ENCODE measurements around the gene HACD4. TPM values are rescaled to one million over a fixed set of nuclear protein-coding genes. Genes with fewer than 3 reads are reported as not detected.
A peak's percentile ranks its signal among the peaks of the same experiment; 100 is the strongest.

HACD4 gene, protein sequence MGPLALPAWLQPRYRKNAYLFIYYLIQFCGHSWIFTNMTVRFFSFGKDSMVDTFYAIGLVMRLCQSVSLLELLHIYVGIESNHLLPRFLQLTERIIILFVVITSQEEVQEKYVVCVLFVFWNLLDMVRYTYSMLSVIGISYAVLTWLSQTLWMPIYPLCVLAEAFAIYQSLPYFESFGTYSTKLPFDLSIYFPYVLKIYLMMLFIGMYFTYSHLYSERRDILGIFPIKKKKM
- polyA plus RNA-seq (2013, experiment 1 of 2; ENCODE audit: insufficient read length) = 1.3 TPM
- polyA plus RNA-seq (2013, experiment 2 of 2; ENCODE audit: insufficient read length) = 3.2 TPM

DNA sequence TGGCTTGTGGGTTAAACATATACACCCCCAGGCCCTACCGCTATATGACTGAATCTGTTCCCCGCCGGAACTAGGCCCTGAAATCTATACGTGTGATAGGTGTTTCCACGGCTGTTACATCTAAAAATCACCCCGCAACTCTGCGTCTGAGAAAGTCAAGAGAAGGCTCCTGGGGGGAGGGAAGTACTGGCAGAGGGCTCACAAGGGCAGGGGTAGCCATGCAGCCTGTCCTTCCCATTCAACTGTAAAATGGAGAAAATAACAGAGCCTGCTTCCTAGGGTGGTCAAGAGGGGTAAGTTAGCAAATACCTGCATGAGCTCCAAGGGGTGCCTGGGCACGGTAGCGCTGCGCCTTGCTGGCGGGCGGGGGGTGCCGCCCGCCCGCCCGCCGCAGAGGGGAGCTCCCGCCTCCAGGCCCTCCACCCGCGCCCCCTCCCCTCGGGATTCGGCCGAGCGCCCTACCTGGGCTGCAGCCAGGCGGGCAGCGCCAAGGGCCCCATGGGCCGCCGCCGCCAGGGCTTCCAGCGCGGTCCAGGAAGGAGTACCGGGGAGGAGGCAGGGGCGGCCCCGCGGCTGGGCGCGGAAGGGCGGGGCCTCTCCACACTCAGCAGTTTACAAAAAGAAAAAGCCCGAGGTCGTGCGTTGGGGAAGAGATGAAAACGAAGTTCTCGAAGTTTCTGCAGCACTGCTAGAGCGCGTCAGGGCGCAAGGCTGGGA, at the start of gene HACD4:
HACD4 (minus strand) TSS at position 550 of the 717 bp plus-strand sequence; CDS start at position 500, 50 bp downstream.
- DNase-seq = peak; percentile 43

DNA sequence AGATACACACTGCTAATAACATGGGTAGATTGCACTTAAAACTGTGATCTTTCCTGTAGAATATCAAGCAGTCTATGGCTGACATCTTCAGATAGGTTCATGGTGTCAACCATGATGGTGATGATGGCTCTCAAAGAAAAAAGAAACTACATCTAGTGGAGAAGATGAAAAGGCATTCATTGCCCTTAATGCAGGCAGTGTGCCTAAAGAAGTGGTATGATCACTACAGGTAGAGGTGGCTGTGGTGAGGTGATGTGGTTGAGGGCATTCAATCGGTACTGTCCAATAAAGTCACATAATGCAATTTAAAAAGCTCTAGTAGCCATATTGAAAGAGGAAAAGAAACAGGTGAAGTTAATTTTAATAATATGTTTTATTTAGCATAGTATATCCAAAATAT, 49.4 kb upstream of the HACD4 start:
- no peak for DNase-seq

DNA sequence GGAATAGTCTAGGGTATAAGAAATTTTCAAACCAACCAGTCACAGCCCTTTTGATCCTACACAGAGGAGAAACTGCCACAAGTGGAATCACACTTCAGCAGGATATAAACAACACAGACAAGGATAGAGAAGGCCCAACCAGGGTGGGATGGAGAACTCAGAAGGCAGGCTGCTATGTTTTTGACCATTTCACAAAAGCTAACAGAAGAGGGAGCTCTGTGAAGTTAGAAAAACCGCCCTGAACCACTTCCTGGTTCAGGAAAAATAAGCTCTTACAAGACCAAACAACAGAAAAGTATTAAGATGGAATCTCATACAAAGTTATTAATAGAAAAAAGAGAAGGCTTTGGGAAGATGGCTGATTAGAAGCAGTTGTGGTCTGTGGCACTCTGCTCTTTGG, 47.3 kb upstream of the HACD4 start:
- no peak for DNase-seq

DNA sequence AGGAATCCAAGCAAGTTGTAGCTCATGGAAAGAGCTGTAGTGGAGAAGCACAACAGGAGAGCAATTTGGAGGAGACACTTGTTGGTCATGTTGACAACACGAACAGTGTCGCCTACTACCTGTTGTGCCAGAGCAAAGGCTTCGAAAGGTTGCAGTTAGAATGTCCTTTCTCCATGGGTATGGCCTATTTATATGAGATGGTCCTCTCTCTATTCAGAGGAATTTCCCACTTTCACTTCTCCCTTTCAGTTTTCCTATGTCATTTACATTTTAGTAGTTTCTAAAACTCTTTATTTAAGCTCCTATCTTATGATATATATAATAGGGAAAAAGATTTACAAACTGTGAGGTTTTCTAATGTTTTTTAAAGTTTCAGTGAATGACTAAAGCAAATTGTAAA, 46.3 kb upstream of the HACD4 start, which contains the start of gene IFNB1:
IFNB1 (minus strand) TSS at position 162 of the 400 bp plus-strand sequence; CDS start at position 89, 73 bp downstream.
- no peak for DNase-seq

DNA sequence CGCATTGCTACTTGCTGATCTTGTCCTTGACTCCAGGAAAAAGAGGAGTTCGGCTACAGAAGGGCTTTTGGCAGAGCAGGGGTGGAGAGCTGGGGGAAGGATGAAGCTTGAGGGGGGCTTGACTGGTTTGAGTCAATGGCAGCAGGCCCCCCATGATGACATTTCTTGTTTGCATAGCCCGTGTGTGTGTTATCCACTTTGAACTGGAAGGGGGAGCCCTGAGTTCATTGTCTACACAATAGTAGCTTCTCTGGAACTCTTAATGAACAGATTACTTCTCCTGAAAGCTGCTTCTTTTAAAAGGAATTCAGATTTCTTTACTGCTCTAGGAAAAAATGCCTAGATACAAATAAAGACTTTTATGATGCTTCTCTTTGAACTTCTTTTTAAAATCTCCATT, 44.0 kb upstream of the HACD4 start:
- no peak for DNase-seq

DNA sequence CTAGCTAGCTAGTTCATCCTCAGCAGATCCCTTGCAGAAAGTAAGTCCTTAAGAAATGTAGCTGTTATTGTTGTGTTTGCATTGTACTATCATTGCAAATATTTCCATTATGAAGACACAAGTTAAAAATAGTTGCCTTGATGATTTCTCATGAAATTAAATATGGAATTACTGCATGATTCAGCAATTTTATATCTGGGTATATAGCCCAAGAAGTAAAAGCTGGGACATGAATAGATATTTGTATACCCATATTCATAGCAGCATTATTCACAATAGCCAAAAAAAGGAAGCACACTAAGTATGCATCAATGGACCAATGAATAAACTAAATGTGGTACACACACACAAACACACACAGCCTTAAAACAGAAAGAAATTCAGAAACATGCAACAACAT, 39.5 kb upstream of the HACD4 start:
- DNase-seq = peak; percentile 11

DNA sequence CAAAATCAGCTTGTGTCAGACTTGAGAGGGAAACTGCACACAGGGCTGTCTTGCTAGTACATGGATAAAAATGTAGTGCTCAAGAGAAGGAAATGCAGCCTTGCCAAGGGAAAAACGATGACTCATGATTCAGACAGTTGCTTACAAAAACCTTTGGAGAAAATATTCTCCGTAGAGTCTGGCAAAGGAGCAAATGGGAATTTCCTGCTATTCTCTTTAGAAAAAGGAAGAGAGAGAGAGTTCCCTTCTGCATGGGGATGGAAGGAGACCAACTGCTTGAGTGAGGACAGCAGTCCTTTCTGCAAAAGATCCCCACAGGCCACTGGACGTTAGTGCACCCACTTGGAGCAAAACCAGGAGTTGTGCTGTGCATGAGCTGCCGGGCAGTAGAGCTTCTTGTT, 38.7 kb upstream of the HACD4 start:
- DNase-seq = peak; percentile 96

DNA sequence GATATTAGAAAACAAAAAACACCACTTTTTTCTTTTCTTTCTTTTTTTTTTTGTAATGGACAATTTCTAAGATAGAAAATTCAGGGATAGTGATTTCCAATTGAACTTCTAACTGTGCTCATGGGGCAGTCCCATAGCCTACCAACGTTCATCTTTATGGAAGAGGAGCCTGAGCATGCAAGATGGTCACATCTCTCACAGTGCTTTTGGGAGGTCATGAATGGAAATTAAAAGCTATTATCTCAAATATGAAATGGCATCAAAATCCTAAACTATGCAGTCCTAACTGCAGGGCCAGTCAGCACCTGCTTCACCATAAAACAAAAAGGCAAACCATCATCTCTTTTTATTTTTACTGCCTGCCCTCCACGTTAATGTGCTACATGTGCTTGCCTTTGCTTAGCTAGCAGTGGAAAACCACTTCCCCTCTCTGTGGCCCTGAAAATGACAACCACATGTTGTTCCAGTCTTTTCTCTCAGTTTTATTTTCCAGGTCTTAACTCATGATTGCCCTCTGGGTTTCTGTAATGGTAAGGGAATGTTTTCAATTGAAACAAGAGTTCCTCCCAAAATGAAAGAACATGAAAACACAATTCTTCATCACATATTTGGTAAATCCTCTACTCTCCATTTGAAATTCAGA, 29.6 kb upstream of the HACD4 start:
- DNase-seq = peak; percentile 61

DNA sequence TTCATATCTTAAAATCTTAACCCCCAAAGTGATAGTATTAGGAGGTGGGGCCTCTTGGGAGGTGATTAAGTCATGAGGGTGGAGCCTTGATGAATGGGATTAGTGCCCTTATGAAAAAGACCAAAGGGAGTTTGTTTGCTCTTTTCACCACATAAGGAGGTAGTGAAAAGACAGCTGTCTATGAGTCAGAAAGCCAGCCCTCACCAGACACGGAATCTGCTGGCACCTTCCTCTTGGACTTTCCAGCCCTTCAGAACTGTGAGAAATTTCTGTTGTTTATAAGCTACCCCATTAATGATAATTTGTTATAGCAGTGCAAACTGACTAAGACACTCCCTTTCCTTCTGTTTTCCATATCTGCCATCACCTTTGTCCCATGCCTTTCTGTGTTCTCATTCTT, 25.5 kb upstream of the HACD4 start:
- peak; percentile 18 for DNase-seq

DNA sequence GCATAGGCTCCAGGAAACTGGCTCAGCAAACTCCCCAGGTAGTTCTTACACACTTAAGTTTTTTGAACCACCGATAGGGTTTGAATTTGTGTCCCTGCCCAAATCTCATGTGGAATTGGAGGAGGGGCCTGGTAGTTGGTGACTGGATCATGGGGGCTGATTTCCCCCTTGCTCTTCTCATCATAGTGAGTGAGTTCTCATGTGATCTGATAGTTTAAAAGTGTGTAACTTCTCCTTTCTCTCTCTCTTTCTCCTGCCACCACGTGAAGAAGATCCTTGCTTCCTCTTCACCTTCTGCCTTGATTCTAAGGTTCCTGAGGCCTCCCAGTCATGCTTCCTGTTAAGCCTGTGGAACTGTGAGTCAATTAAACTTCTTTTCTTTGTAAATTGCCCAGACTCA, 22.4 kb upstream of the HACD4 start:
- no peak for DNase-seq

DNA sequence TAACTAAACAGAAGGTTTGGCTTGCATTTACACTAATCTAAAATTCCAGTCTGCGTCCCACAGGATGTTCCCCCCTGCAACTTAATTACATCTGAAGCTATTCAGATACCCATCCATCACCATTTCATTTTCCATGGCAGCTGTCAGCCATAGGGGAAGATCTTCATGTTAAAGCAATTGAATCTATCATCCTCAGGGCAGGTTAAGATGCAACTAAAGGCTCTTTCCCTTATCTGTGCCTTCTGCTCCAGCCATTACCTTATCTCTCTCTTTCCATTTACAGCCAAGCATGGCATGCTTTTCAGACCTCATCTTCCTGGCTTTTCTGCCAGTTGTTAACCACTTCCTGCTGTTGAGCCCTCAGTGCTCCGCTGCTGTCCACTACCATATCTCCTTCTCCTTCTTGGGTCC, 15.8 kb upstream of the HACD4 start:
- no peak for DNase-seq

DNA sequence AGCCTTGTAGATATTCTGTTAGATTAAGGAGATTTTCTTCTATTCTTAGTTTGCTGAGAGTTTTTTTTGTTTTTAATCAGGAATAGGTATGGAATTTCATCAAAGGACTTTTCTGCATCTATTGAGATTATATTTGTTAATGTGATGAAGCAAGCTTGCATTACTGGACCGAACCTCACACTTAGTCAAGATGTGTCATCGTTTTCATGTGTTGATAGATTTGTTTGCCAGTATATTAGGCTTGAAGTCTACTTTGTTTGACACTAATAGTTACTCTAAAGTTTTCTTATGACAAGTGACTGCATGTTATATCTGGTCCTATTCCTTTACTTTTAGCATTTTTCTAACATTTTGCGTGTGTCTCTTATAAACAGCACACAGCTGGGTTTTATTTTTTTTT, 12.4 kb upstream of the HACD4 start:
- DNase-seq = no peak

DNA sequence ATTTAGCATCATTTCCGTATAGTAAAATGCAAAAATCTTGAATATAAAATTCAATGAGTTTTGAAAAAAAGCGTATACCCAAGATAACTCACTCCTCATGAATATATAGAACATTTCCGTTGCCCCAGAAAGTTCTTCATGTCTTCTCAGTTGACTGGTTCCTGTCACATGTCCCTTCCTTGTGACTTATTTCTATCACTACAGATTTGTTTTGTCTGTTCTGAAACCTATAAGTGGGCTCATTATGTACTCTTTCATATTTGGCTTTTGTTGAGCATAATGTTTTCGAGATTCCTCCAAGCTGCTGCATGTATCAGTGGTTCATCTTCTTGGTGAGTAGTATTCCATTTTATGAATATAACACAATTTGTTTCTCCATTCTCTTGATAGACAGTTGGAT, 11.0 kb upstream of the HACD4 start:
- DNase-seq = no peak

DNA sequence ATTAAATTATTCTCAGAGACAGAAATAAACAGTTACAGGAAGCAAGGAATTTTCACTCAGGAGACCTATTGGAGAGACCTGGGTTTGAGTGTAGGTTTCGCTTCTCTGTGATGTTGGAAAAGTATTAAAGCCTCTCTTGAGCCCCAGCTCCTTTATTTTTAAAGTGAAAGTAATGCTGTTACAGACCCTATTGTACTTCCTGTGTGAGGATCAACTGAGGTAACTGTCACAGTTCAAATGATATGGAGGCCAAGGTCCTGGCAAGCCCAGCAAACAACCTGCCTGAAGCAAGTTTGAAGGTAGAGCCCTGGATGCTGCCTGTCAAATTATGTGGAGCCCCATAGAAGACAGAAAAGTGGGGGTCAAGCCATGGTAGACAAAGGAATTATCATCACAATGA, 7.9 kb upstream of the HACD4 start:
- no peak for DNase-seq

DNA sequence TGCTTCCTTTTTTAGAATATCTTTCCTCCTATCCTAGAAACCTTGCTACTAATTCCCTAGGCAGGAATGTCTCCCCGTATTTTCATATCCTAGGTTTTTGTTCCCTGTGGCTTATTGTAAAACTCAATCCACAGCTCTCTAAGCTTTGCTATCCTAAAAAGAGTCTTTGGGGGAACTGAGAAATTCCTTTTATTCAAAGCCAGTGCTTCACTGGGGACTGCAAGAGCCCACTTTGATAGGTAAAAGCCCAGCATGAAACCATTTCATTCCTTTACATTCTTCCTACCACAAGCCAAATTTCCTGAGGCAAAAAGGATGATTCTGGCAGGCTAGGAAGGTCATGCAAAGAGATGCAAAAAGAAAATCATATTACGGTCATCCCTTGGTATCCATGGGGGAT, 5.8 kb upstream of the HACD4 start:
- DNase-seq = no peak

DNA sequence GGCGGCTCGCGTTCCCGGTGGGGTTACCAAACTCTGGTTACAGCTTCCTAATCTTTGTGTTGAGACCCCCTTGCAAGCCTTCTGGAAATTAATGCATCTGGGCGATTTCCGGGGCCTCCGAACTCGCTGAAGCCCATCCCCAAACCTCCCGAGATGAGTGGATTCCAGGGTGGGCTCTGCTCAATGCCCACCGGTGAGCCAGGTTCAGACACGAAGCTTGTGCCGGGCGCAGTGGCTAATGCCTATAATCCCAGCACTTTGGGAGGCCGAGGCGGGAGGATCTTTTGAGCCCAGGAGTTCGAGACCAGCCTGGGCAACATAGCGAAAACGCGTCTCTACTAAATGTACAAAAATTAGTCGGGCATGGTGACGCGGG, 356 bp upstream of the HACD4 start:
- DNase-seq = no peak

DNA sequence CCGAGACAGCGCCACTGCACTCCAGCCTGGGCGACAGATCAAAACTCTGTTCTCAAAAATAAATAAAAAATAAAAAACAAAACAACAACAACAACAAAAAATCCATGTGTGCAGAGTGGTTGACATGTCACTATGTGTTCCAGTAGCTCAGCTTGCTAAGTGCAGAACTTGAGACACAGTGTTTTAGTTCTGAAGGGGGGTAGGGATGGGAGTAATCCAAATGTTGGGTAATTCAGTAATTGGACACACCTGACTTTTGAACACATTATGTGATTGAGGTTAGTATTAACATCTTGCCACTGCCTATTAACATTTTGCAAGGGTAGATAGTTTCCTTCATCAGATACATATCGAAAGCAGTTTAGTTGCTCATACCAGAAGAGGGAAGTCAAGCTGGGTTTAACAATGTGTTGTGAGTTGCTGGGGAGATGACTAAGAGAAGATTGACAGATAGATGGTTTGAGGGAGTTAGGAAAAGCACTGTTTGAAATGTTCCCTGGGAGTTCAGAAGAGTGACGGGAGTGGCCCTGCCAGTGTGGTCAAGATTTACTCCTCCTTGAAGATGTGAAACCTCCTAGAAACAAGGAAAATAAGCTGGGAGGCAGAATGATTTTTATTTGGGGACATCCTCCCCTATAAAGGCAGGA, 928 bp downstream of the HACD4 start:
- DNase-seq = peak; percentile 61

DNA sequence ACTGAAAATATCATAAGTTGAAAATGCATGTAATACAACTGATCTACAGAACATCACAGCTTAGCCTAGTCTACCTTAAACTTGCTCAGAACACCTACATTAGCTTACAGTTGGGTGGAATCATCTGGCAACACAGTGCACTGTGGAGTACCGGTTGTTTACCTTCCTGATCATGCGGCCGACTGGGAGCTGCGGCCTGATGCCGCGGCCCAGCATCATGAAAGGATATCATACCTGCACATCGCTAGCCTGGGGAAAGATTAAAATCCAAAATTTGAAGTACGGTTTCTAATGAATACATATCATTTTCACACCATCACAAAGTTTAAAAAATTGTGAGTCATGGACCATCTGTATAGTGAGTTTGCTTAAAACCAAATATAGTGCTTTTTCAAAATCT, 1.8 kb downstream of the HACD4 start:
- no peak for DNase-seq

DNA sequence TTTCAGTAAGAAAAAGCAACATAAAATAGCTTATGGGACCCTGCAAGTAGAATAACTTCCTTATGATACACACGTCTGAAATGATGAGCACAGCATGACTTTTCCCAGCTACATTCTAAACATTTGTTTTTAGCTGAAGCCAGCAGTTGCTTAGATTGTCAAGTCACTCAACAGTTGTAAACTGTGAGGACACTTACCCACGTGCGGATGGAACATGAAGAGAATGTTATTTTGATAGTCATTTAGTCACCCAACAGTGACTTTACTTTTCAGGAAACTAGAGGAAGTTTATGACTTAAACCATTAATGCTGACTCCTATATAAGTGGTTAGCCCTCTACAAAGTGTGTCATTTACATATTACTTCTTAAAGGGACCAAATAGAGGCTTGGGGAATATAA, 3.0 kb downstream of the HACD4 start:
- DNase-seq = peak; percentile 60

DNA sequence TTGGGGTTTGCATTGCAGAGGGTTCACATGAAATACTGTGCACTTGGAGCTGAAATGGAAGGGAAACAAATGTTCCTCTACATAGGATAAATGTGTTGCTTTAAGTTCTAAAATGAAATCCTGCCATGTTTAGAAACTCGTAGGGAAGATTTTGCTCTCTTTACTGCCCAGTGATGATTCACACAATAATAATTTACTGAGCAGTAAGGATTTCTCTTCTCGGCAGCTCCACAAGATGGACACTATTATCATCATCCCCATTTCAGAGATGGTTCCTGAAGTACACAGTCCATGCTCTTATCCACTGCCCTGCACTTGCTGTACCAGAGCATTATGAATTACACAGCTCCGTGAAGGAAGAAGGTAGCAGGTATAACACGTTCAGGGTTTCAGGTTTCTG, 4.1 kb downstream of the HACD4 start:
- DNase-seq = peak; percentile 68

DNA sequence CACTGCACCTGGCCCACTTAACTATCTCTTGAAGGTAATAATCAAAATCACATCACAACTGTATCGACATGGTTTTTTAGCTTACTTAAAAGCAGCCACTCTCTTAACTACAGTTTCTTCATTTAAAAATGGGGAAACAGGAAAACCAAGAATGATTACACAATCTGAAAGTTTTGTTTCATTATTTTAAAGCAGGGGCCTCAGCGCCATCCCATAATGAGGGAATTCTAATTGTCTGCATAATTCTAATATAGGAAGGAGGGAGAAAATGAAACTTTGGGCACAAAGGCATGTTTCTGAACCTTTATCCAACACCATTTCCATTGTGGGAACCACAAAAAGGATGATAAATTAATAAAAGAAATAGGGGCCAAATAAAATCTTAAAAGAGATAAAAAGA, 7.6 kb downstream of the HACD4 start:
- no peak for DNase-seq

DNA sequence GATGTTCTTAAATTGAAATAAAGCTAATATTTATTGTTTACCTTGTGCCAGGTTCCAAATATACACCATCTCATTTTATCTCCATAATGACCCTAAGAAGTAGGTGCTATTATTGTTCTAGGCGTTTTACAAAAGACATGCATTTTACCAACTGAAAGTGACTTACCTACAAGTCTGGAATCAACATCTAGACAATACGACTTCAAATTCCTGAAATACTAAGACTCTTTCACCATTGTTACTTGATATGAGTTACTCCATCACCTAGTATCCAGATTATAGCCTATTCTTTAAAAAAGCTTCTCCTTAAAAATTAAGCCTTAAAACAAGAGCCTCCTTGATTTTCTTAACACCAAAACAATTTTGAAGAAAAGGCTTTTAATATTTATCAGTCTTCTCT, 13.3 kb downstream of the HACD4 start:
- no peak for DNase-seq
